Adrenal gland (tissue), 5 donors: ENCODE measurements around the gene LRP1-AS.

Source experiments
- CTCF ChIP-seq, 6 experiments: fragments of 450-650 bp in 4 of 6; fragments of 200-600 bp in 2 of 6; sonication (generic) in 1 of 6; IDR thresholded peaks; 1 replicate in 5 of 6; 2 replicates in 1 of 6; pipeline versions ENCODE4 v1.5.1 to v1.8.0; 2016 to 2021; ENCODE audit warnings: antibody characterized with exemption in 6 of 6, mild to moderate bottlenecking in 2 of 6, moderate library complexity in 1 of 6
- POLR2A ChIP-seq, 2 donors: fragments of 450-650 bp; IDR thresholded peaks; one replicate each; pipeline ENCODE4 v1.6.1; 2017; ENCODE audit warnings: antibody characterized with exemption in 2 of 2, mild to moderate bottlenecking in 2 of 2, moderate library complexity in 1 of 2
- donor health status: DM: no; HTN: no; CAD: no.

- no peak for TF ChIP-seq CTCF (IDR thresholded peaks at IDR 0.05)
- TF ChIP-seq POLR2A (IDR thresholded peaks at IDR 0.05) = no peak
Measured at GRCh38 chr12:57165741-57166140, 18.3 kb upstream of the LRP1-AS start.
